CD4-positive, alpha-beta T cell treated with Interleukin-2 at 100 ng/mL for 4 hours (primary cell): ENCODE data around the gene CC2D1A.

Source experiments
- DNase-seq: peaks from one replicate; pipeline ENCODE4 v3.0.0-alpha.2; 2020; ENCODE audit warnings: low spot score

CC2D1A gene

DNA sequence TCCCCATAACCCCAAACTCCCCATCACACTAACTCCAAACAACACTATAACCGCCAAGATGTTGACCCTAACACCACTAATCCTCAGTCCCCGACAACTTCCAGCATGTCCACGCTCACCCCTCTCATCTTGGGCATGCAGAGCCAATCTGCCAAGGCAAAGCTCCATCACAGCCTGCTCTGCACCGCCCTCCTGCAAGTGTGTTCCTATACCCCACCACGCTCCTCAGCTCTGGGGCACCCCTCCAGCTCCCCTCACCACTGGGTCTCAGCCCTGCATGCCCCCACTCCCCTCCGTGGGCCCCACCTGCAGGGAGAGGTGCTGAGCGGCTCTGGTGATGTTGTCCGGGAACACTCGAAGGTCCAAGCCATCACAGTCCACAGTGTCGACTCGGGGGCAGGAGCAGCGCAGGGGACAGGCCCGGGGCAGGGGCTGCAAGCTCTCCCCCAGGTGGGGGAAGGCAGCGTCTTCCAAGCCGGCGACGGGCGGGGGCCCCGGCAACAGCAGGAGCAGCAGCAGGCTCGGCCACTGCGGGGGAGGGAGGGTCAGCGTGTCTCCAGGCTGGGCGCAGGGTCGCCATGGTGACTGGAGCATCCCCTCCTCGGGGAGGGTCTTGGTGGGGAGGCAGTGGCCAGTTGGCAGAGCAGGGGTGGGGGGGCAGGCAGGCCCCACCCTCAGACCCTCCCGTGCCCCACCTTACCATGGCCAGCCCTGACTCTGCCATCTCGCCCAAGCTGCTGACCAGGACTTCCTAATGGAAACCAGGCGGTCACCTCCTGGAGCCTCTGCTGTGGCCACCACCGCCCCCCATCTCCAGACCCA is 31.7 kb downstream of the CC2D1A start:
- no peak for DNase-seq

DNA sequence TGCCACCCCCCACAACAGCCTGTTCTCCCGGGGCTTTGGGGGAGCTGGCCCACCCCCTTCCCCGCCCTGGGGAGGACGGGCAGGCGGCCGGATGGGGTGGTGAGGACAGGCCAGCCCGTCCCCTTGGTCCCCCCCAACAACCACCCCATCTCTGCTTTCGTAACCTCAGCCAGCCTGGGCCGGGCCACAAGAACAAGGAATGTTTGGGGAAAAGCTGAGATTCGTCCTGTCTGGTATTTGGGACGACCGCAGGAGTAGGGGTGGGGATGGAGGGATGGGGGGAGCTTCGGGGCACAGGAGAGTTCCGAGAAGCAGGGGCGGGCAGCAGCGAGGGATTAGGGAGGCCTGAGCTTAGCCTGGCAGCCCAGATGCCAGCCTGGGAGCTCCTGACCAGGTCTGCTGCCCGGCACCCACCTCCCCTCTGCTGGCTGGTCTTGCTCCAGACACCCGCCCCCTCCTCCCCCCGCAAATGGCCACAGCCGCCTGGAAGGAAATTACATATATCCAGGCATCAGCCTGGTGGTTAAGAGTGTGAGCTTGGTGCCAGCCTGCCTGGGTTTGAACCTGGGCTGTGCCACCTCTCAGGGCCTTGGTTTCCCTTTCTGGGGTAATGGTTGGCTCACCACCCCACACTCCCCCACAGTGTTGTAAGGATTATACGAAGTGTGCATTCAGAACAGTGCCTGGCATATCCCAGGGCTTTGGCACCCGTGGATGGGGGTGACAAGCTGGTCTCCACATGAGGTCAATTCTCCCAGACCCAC is 32.5 kb downstream of the CC2D1A start, which contains the start of gene PODNL1:
PODNL1 (minus strand) TSS at position 117 of the 764 bp plus-strand sequence. CDS start 236 bp downstream, outside the sequence.
- no peak for DNase-seq

DNA sequence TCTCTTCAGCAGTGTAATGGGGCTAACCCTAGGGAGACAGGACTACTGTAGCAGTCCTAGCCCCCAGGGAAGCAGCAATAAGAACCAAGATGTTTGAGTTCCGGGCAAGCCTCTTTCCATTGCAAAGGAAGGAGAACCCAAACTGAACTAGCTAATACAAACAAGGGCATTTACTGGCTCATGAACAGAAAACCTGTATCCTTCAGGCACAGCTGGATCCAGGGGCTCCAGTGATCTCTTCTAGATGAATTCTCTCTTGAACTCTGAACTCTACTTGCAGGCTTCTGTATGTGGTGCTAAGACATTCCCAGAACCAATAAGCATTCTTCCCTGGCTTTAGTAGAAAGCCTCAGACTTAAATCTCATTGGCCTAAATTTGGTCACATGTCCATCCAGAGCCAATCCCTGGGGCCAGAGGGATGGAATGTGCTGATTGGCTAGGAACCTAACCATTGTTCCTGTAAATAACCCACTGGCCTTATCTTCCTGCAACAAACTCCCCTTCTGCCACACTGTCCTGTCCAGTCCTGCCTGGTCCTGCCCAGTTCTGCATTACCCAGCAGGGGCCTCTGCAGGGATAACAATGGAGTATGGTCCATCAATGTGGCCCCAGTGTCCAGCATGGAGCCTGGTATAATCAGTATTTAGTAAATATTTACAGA is 36.2 kb downstream of the CC2D1A start:
- no peak for DNase-seq

DNA sequence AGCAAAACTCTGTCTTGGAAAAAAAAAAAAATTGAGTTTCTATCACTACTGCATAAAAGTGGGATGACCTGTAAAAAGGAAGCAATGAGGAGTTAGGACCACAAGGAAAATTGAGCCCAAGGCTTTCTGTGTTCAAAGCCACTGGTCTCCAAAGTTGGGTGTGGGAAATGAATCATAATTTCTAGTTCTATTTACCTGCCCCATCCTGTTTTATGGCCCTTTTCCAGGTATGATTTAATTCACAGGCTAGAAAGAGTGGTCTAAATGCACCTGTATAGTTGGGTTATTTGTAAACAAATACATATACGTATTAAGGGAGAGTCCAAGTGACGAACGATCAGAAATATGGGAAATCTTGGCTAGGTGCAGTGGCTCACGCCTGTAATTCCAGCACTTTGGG is 40.4 kb downstream of the CC2D1A start:
- DNase-seq: no peak

DNA sequence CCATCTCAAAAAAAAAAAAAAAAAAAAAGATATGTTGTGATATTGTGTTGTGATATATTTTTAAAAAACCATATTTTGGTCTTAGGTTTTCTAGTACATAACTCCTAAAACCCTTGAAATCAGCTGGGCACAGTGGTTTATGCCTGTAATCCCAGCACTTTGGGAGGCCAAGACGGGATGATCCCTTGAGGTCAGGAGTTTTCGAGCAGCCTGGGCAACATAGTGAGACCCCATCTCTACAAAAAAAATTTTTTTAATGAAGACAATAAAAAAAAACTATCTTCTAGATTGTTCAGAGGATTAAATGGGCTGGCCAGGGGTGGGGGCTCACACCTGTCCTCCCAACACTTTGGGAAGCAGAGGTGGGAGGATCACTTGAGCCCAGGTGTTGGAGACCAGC is 45.0 kb downstream of the CC2D1A start:
- DNase-seq: no peak

DNA sequence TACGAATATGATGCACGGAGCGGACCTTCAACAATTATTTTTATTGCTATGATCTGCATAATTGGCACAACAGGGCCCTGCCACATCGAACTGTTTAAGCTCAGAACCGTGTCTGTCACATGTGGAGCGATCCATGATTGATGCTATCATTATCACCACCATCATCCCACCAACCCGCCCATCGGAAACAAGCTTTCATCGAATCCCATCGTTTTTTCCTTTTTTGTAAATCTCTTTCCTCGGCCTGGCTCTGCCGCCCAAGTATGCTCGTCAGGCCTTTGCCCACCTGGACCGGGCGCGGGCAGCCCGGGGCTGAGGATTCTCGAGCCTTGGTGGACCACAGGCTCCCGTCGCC is 45.8 kb downstream of the CC2D1A start:
- no peak for DNase-seq

DNA sequence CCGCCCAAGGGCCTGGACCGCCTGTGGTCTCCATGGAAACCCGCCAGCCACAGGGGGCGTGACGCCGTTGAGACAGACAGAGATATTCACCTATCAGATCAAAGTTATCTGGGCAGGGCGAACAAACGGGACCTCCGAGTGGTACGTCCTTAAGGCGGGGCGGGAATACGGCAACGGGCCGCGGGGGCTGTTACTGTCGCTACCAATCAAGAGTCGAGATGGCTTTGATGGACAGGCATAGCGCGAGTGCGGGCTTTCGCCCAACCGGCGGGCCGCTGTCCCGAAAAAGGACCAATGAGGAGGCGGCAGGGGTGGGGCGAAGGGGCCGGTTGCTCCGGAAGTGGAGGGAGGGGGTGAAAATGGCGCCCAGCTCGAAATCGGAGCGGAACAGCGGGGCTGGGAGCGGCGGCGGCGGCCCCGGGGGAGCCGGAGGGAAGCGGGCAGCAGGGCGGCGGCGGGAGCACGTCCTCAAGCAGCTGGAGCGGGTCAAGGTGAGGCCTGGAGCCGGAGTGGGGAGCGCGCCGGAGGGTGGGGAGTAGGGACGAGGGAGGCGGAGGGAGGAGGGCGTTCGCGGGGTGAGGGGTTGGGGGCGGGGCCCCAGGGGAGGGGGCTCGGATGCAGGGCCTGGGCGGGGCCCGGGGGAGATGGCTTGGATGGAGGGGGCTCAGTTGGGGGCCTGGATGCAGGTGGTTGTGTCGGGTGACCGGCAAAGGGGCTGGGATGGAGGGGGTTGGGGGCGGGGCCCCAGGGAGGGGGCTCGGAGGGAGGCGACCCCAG is 46.3 kb downstream of the CC2D1A start, which contains the start of gene DCAF15:
DCAF15 (plus strand) TSS at position 356 of the 777 bp plus-strand sequence; CDS start at position 360, 4 bp downstream.
- peak; percentile 100 for DNase-seq

DNA sequence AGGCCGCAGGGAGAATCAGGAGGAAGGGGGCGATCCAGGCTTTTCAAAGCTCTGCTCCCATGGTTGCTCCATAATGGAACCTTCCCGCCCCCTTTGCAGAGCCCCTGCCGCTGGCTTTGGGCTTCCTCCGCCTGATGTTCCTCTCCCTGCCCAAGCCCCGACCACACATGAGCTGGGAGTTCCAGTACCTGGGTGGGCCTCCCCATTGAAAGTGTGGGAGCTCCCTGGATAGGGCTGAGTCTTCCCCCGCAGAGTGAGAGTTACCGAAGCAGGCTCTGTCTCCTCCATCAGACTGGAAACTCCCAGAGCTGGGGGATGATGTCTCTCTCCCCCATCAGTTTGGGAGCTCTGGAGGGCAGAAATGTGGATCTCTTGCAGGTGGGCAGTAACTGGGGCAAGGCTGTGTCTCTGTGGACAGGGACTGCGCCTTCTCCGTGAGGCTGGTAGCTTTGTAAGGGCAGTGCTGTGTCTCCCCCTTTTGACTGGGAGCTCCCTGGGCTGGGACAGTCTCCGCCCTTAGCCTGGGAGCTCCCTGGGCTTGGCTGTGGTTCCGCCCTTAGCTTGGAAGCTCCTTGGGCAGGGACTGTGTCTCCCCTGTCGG is 47.0 kb downstream of the CC2D1A start:
- DNase-seq: no peak

DNA sequence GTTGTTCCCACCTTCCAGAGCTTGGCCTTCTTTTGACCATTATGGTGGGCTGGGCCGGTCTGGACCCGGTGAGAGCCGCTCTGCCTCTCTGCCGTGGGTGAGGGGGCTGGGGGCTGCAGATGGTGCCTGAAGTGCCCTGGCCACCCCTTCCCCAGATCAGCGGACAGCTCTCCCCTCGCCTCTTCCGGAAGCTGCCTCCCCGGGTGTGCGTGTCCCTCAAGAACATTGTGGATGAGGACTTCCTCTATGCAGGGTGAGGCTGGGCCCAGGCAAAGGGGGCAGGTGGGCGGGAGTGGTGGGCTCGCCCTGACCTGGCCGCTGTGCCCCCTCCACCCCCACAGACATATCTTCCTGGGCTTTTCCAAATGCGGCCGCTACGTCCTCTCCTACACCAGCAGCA is 48.2 kb downstream of the CC2D1A start:
- DNase-seq: no peak

DNA sequence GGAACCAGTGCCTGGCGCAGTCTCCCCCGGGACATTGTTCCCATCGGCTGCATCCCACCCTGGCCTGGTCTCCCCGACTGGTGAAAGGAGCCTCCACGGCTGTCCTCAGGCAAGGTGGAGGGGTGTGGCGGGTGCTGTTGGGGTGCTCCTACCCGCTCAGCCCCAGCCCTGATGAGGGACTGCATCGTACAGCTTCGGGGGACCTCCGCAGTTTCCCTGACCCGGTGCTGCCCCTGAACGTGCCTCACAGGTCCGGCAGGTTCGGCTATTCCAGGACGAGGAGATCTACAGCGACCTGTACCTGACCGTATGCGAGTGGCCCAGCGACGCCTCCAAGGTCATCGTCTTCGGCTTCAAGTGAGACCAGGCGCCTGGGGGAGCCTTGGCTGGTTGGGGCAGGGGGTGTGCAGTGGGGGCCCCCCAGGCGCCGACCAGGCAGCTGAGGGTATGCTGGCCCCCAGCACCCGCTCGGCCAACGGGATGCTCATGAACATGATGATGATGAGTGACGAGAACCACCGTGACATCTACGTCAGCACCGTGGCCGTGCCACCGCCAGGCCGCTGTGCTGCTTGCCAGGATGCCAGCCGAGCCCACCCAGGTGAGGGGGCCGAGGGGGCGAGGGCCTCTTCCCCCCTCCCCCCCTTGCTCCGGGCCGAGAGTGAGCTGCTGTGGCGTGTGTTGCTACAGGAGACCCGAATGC is 49.8 kb downstream of the CC2D1A start:
- DNase-seq: no peak

DNA sequence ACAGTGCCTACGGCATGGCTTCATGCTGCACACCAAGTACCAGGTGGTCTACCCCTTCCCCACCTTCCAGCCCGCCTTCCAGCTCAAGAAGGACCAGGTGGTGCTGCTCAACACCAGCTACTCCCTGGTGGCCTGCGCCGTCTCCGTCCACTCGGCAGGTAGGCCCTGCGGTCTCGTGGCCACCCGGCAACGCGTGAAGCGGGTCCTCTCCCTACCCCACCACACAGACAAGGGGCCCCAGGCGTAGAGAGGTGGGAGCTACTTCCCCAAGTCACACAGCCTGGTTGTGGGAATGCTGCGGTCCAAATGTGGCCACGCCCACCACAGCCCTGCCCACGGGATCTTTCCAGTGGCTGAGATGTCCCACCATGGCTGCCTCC is 50.4 kb downstream of the CC2D1A start:
- no peak for DNase-seq

DNA sequence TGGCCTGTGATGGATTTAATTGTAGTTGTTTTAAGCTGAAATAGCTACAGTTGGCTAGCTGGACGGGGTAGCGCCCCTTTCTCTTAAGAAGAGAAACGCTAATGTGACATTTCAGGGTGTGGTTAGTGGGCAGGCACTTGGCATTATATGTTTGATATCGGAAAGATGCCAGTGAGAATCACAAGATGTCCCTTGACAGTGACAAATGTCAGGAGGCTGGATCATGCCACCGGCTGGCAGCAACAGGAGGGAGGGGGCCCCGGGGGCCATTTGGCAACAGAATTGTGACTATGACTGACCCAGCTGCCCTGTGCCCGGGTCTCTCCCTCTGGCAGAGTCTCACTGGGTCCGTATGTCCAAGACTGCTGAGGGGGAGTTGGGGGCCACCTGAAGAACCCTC is 51.0 kb downstream of the CC2D1A start:
- no peak for DNase-seq

DNA sequence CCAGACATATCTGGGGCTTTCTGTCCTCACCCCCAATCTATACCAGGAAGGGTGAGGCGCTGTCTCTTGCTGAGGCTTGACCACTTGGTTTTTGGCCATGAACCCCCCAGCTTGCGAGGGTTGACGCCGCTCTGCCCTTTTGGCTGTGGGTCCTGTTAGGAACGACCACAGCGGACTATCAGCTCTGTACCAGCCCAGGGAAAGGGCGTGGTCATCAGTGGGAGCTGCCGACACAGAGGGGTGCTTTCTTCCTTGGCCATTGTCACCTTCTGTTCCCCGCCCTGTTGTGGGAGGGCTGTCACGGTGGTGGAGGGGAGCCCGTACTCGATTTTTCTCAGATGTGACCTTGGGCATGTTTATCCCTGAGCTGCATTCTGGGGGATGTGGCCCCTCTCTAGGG is 52.0 kb downstream of the CC2D1A start:
- no peak for DNase-seq

DNA sequence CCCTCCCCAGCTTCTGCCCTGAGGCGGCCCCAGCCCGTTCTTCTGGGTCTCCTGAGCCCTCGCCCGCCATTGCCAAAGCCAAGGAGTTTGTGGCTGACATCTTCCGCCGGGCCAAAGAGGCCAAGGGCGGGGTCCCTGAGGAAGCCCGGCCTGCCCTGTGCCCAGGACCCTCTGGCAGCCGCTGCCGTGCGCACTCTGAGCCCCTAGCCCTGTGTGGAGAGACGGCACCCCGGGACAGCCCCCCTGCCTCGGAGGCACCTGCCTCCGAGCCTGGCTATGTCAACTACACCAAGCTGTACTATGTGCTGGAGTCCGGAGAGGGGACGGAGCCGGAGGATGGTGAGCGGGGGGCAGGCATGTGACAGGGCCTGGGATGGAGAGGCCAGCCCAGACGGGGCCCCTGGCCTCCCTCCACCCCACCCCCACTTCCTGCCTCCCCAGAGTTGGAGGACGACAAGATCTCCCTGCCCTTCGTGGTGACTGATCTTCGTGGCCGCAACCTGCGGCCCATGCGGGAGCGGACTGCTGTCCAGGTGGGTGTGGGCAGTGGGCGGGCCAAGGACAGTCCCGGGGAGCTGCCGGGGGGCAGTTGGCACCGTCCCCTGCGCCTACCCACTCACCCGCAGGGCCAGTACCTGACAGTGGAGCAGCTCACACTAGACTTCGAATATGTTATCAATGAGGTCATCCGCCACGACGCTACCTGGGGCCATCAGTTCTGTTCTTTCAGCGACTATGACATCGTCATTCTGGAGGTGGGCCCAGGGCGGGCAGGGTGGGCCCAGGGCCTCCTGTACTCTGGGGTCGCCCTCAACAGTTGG is 53.4 kb downstream of the CC2D1A start:
- no peak for DNase-seq

DNA sequence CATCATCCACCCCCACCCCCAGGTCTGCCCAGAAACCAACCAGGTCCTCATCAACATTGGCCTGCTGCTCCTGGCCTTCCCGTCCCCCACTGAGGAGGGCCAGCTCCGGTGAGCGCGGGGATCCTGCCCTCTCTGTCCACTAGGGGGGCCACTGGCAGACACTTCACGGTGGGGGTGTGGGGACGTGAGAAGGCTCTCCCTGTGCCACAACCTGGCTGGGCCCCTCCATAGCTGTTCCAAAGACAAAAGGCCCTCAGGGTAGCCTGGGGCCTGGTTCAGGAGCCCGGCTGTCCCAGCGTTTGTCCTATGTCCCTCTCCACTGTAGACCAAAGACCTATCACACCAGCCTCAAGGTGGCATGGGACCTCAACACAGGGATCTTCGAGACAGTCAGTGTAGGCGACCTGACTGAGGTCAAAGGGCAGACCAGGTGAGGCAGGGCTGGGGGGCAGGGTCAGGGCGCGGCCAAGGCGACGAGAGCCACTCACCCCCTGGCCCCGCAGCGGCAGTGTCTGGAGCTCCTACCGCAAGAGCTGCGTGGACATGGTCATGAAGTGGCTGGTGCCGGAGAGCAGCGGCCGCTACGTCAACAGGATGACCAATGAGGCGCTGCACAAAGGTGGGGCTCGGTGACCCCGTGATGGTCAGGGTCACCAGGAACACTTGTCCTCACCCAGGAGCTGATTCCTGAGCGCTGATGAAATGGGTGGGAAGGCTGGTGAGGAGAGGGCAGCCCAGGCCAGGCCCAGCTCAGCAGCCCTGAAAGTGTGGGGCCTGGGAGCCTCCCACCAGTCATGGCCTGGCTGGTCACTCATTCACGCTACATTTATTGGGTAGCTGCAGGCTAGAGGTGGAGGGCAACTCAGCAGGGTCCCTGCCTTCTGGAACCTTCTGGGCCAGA is 54.2 kb downstream of the CC2D1A start:
- DNase-seq: peak; percentile 25

DNA sequence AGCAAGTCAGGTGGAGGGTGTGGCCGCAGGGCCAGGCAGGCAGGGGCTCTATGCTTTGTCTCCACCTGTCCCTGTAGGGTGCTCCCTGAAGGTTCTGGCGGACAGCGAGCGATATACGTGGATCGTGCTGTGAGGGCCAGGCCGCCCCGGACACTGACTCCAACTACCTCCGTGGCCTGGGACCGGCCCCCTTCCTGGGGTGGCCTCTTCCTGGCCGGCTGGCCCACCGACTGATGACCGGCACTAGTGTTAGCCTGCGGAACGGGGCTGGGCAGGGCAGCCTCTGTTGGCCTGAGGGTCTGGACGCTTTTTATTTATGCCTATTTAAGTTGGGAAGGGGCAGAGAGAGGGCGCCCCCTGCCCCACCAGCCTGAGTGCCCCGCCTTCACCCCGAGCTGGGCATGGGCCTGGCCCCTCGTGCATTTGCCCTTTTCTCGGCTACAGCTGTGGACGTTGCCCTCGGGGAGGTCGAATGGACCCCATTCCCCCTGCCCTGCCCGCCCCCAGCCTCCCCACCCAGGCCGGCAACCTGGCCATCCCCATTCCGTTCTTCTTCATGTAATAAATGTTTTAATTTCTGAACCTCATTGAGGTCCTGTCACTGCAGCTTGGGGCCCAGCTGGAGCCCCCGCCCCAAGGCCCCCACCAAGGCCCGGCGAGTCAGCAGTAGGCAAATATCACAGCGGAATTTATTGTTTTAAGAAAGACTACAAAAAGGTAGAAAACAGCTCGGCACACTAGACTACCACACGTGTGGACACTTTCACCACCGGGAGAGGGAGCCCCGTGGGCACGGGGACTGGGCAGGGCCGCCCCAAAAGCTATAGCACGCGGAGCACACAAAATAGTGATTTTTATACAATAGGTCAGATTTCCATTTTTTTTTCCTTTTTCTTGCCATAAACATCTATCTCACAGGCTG is 55.1 kb downstream of the CC2D1A start:
- no peak for DNase-seq

DNA sequence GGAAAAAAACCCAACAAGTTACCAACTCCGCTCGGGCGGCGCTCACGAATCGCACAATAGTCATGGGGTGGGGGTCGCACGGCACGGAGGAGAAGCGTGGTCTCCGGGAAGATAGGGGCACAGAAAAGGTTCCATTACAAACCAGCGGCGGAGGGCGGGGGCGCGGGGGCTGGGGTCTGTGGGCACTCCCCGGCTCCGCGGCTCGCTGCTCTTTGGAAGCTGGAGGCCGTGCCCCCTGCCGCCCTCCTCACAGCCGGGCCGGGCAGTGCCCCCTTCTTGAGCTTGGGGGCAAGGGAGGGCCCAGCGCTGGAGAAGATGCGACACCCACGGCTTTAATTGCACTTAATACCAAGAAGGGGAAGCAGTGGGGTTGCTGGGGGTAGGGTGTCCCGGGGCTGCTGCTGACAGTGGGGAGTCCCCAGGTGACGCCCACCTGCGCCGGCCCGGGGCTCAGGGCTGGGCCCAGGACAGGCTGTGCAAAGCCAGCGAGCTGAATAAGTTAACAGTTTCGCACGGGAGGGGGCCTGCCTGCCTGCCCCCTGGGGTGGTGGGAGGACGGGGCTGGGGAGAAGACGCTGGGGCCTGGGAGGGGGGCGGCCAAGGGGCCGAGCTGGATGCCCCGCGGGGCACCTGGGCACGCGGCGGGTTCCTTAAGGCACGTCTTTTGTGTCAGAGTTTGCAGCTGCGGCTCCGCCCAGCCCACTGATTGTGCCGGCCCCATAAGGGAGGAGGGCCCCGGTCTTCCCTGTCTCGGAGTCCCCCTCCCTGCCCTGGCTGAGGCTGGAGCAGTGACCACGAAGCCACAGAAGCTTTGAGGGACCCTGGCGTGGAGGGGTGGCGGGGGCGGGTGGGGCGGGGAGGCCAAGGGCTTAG is 56.1 kb downstream of the CC2D1A start:
- no peak for DNase-seq
